Fibroblast of lung (primary cell): Measurements from ENCODE around the gene RPS6KA2. TPM values are rescaled to one million over a fixed set of nuclear protein-coding genes. Genes with fewer than 3 reads are reported as not detected.
"Not testable (repeated sequence)": the region's sequence is repeated elsewhere in the genome, so short reads cannot be mapped to it uniquely, and the experiment has no call there.

Experiments used
- DNase-seq, 2 donors: peaks; one replicate each; pipeline versions ENCODE4 v3.0.0 to v3.0.0-alpha.2; 2010; ENCODE audit warnings: low read depth in 2 of 2
- H2AFZ ChIP-seq: 2 replicates; pipeline ENCODE4 v1.5.1; 2012; ENCODE audit warnings: low read length, control low read depth, inconsistent platforms
- H3K27ac ChIP-seq: 2 replicates; pipeline ENCODE4 v1.5.1; 2011; ENCODE audit warnings: low read length, control low read depth; ENCODE audit not compliant: insufficient read depth
- H3K27me3 ChIP-seq: 2 replicates; pipeline ENCODE4 v1.5.1; 2011; ENCODE audit warnings: mild to moderate bottlenecking, low read length; ENCODE audit not compliant: control insufficient read depth, insufficient read depth
- H3K36me3 ChIP-seq: 2 replicates; pipeline ENCODE4 v1.5.1; 2011; ENCODE audit warnings: low read length; ENCODE audit not compliant: control insufficient read depth, insufficient read depth
- H3K4me1 ChIP-seq: 2 replicates; pipeline ENCODE4 v1.5.1; 2011; ENCODE audit warnings: low read length; ENCODE audit not compliant: control insufficient read depth, insufficient read depth; ENCODE audit errors: extremely low read depth
- H3K4me2 ChIP-seq: 2 replicates; pipeline ENCODE4 v1.5.1; 2011; ENCODE audit warnings: low read length, control low read depth; ENCODE audit not compliant: insufficient read depth; ENCODE audit errors: extremely low read depth
- H3K4me3 ChIP-seq, 4 experiments: fragments of 200-600 bp in 1 of 4; sonication (generic) in 1 of 4; replicated peaks in 1 of 4; 2 replicates each; pipeline ENCODE4 v1.5.1; 2011 to 2016; ENCODE audit warnings: low read length in 4 of 4, low read depth in 3 of 4, mild to moderate bottlenecking in 3 of 4, control low read depth in 2 of 4, inconsistent platforms in 1 of 4, mixed read lengths in 1 of 4; ENCODE audit not compliant: insufficient read depth in 1 of 4; ENCODE audit errors: control extremely low read depth in 1 of 4
- H3K79me2 ChIP-seq: 2 replicates; pipeline ENCODE4 v1.5.1; 2012; ENCODE audit warnings: mild to moderate bottlenecking, low read length, inconsistent platforms; ENCODE audit not compliant: control insufficient read depth, insufficient read depth
- H3K9ac ChIP-seq: 2 replicates; pipeline ENCODE4 v1.5.1; 2011; ENCODE audit warnings: mild to moderate bottlenecking, low read length, control low read depth; ENCODE audit not compliant: insufficient read depth
- H3K9me3 ChIP-seq: 2 replicates; pipeline ENCODE4 v1.5.1; 2012; ENCODE audit warnings: low read depth, low read length; ENCODE audit not compliant: control insufficient read depth, insufficient read depth
- H4K20me1 ChIP-seq: 2 replicates; pipeline ENCODE4 v1.5.1; 2011; ENCODE audit warnings: low read length; ENCODE audit not compliant: control insufficient read depth, insufficient read depth; ENCODE audit errors: extremely low read depth
- EZH2 ChIP-seq: IDR thresholded peaks from 2 replicates; pipeline ENCODE4 v1.5.1; 2012; ENCODE audit warnings: low read length, control low read depth, mild to moderate bottlenecking; ENCODE audit errors: missing control alignments
- polyA plus RNA-seq, 2 donors: library from polyadenylated mRNA; depleted of rRNA in 1 of 2; stranded (reverse) in 1 of 2; unstranded in 1 of 2; fragments of >200 nt; gene quantifications; 2 replicates each; pipeline ENCODE4 v1.2.1, GENCODE V29; 2011 to 2012; ENCODE audit warnings: missing spikeins in 1 of 2
- total RNA-seq: library from RNA; depleted of rRNA; stranded (reverse); fragments of >200 nt; gene quantifications from 2 replicates; pipeline ENCODE4 v1.2.1, GENCODE V29; 2014
- TF ChIP-seq, protein P1 (sequence below), 2 donors: IDR thresholded peaks in 1 of 2; conservative IDR thresholded peaks in 1 of 2; 1 replicate in 1 of 2; 2 replicates in 1 of 2; pipeline ENCODE4 v1.5.1; 2011 to 2012; ENCODE audit warnings: low read length in 2 of 2, control low read depth in 1 of 2, inconsistent platforms in 1 of 2, low read depth in 1 of 2, mild to moderate bottlenecking in 1 of 2

The RPS6KA2 gene
- total and polyA plus RNA-seq, 2 donors (not counting 1 experiment from before 2014, with no cell fraction given): 66.8 to 116 TPM

DNA sequence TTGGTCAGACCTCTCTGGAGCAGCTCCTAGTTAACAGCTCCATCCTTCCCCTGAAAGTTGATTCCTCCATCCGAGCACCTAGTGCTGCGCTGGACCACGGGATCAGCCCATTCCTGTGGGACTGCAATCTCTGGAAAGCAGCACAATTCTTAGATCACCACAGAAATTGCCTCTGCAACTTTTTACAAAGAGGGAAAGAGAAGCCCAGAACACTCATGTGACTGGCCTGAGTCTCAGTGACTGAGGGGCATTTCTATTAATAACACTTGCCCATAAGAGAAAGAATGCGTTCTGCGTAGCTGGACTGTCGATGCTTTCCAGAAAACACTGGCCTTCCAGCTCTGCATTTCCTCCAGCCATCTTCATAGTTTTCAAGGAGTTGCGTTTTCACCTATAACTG, 262.6 kb downstream of the RPS6KA2 start:
- peak in 1 of 2 donors; percentile 15 for DNase-seq
- H3K4me1 ChIP-seq: peaks cover 2% of the 10 kb centered on the region
- H3K4me2 ChIP-seq: no peak overlapping the region
- no peak overlapping the region for H2AFZ ChIP-seq
- H4K20me1 ChIP-seq: no peaks in the 10 kb centered on the region
- no peak overlapping the region for H3K9ac ChIP-seq
- H3K27ac ChIP-seq: no peak overlapping the region
- no peaks in the 10 kb centered on the region for H3K27me3 ChIP-seq
- no peaks in the 10 kb centered on the region for H3K79me2 ChIP-seq
- H3K36me3 ChIP-seq: no peaks in the 10 kb centered on the region
- TF ChIP-seq, protein P1, sequence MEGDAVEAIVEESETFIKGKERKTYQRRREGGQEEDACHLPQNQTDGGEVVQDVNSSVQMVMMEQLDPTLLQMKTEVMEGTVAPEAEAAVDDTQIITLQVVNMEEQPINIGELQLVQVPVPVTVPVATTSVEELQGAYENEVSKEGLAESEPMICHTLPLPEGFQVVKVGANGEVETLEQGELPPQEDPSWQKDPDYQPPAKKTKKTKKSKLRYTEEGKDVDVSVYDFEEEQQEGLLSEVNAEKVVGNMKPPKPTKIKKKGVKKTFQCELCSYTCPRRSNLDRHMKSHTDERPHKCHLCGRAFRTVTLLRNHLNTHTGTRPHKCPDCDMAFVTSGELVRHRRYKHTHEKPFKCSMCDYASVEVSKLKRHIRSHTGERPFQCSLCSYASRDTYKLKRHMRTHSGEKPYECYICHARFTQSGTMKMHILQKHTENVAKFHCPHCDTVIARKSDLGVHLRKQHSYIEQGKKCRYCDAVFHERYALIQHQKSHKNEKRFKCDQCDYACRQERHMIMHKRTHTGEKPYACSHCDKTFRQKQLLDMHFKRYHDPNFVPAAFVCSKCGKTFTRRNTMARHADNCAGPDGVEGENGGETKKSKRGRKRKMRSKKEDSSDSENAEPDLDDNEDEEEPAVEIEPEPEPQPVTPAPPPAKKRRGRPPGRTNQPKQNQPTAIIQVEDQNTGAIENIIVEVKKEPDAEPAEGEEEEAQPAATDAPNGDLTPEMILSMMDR (conservative IDR thresholded peaks at IDR 0.05 in 1 of 2, IDR thresholded peaks at IDR 0.05 in 1 of 2; ENCODE audit: low read depth in 1 of 2, low read length in 2 of 2): no peak
- no peak for TF ChIP-seq EZH2
- H3K9me3 ChIP-seq: no peaks in the 10 kb centered on the region
- H3K4me3 ChIP-seq: no peak overlapping the region

DNA sequence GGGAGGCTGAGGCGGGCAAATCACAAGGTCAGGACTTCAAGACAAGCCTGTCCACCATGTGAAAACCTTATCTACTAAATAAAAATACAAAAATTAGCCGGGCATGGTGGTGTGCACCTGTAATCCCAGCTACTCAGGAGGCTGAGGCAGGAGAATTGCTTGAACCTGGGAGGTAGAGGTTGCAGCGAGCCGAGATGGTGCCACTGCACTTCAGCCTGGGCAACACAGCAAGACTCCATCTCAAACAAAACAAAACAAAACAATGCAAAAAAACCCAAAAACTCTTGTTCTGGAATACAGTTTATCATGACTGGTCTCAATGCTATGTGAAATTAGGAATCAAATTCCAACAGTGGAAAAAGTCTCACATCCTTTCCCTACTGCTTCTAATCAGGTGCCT, 264.6 kb downstream of the RPS6KA2 start:
- not testable (repeated sequence) for DNase-seq, H4K20me1 ChIP-seq, H3K9ac ChIP-seq, H3K4me1 ChIP-seq, H3K4me2 ChIP-seq, H3K4me3 ChIP-seq, H3K79me2 ChIP-seq, H2AFZ ChIP-seq, H3K9me3 ChIP-seq, H3K36me3 ChIP-seq, H3K27ac ChIP-seq, H3K27me3 ChIP-seq

DNA sequence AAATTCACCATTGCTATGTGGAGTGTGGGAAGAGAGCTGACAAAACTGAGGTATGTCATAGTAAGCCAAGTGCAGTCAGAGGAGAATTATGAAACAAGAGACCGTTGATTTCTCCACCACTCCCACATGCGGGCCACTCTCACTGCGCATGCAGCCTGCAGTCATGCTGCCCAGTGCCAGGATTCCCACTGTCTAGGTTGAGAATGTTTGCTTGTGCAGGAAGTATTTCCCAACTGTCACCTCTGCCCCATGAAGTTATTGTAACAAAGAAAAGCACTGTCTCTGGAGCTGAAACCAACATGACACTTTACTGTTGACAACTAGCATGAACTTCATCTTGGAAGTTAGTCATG, 266.0 kb downstream of the RPS6KA2 start:
- Histone ChIP-seq H2AFZ (no peak overlapping the region), H3K9ac (no peak overlapping the region), H3K36me3 (no peaks in the 10 kb centered on the region), H3K27me3 (no peaks in the 10 kb centered on the region), H3K27ac (no peak overlapping the region), H3K79me2 (no peaks in the 10 kb centered on the region), H3K4me3 (no peak overlapping the region), H3K4me2 (no peak overlapping the region), H4K20me1 (no peaks in the 10 kb centered on the region), H3K9me3 (no peaks in the 10 kb centered on the region), H3K4me1 (peaks cover 2% of the 10 kb centered on the region)
- no peak for TF ChIP-seq EZH2
- TF ChIP-seq, protein P1 (conservative IDR thresholded peaks at IDR 0.05 in 1 of 2, IDR thresholded peaks at IDR 0.05 in 1 of 2; ENCODE audit: low read depth in 1 of 2, low read length in 2 of 2): no peak
- DNase-seq: peak in 1 of 2 donors; percentile 12
